GM12875 (cell line): ENCODE measurements around the gene TRIO.

Source experiments
- H3K4me3 ChIP-seq: one replicate; pipeline ENCODE4 v1.5.1; 2011; ENCODE audit warnings: low read depth, low read length, control low read depth
- TF ChIP-seq, protein P1 (sequence below): IDR thresholded peaks from 2 replicates; pipeline ENCODE4 v1.5.1; 2011; ENCODE audit warnings: low read depth, mild to moderate bottlenecking, control low read depth, inconsistent platforms, low read length, moderate library complexity, borderline replicate concordance; ENCODE audit not compliant: insufficient read depth

TRIO gene

GRCh38 chr5:14185326-14186058 lies 42.4 kb downstream of the TRIO start:
- TF ChIP-seq, protein P1, sequence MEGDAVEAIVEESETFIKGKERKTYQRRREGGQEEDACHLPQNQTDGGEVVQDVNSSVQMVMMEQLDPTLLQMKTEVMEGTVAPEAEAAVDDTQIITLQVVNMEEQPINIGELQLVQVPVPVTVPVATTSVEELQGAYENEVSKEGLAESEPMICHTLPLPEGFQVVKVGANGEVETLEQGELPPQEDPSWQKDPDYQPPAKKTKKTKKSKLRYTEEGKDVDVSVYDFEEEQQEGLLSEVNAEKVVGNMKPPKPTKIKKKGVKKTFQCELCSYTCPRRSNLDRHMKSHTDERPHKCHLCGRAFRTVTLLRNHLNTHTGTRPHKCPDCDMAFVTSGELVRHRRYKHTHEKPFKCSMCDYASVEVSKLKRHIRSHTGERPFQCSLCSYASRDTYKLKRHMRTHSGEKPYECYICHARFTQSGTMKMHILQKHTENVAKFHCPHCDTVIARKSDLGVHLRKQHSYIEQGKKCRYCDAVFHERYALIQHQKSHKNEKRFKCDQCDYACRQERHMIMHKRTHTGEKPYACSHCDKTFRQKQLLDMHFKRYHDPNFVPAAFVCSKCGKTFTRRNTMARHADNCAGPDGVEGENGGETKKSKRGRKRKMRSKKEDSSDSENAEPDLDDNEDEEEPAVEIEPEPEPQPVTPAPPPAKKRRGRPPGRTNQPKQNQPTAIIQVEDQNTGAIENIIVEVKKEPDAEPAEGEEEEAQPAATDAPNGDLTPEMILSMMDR, result no peak
- no peak overlapping the region for H3K4me3 ChIP-seq

- TF ChIP-seq, protein P1, result no peak
- no peak overlapping the region for H3K4me3 ChIP-seq
Observed at GRCh38 chr5:14186059-14186830, 43.1 kb downstream of the TRIO start.

- TF ChIP-seq, protein P1, result no peak
- no peak overlapping the region for H3K4me3 ChIP-seq
Observed at GRCh38 chr5:14187157-14187556, 44.0 kb downstream of the TRIO start.

GRCh38 chr5:14187660-14188059 lies 44.5 kb downstream of the TRIO start:
- no peak overlapping the region for H3K4me3 ChIP-seq

DNA sequence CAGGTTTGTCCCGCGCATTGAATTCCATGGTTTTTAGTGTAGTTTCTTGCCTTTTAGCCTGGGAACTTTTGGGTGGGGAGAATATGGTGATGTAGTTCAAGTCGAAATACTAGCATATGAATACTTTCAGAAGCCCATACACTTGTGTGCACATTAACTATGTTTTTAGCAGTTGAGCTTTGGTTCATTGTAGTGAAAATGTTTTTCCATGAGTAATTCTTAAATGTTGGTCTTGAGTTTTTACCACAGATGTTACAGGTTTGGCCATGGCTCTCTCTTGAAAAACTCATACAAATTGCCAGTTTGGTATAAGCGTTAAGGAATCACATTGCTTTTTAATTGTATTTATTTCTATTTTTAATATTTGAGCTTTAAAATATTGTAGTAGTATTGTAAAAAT lies 45.6 kb downstream of the TRIO start:
- H3K4me3 ChIP-seq, result no peak overlapping the region
- TF ChIP-seq, protein P1, result no peak

More at GRCh38 chr5:14187660-14188059, 44.5 kb downstream of the TRIO start:
- TF ChIP-seq, protein P1, result no peak

DNA sequence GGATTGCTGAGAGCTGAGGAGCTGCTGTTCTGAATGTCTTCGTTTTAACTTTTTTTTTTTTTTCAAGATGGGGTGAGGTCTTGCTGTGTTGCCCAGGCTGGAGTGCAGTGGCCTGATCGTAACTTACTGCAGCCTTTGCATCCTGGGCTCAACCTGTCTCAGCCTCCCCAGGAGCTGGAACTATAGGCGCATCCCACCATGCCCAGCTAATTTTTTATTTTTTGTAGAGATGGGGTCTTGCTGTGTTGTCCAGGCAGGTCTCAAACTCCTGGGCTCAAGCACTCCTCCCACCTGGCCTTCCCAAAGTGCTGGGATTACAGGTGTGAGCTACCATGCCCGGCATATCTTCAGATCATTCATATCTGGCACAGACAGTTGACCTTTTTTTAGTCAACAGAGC lies 46.5 kb downstream of the TRIO start:
- TF ChIP-seq, protein P1, result no peak

More for the DNA sequence above, 46.5 kb downstream of the TRIO start:
- no peak overlapping the region for H3K4me3 ChIP-seq
